HepG2 (cell line): ENCODE results near the gene THSD1. TPM values are rescaled to one million over a fixed set of nuclear protein-coding genes. Genes with fewer than 3 reads are reported as not detected.

ENCODE experiments used
- CBFB ChIP-seq: sonication (generic); formaldehyde crosslinking; IDR thresholded peaks from 2 replicates; pipeline ENCODE4 v1.4.0; 2020; ENCODE audit warnings: missing genetic modification reagents
- CHD2 ChIP-seq: IDR thresholded peaks from 2 replicates; pipeline ENCODE4 v1.6.1; 2011; ENCODE audit warnings: low read depth, low read length, improper control_type of control experiment
- FOSL1 ChIP-seq: sonication (generic); formaldehyde crosslinking; IDR thresholded peaks from 2 replicates; pipeline ENCODE4 v1.9.0; 2021; ENCODE audit warnings: missing genetic modification reagents, borderline replicate concordance
- HDAC2 ChIP-seq: sonication (generic); formaldehyde crosslinking; IDR thresholded peaks from 2 replicates; pipeline ENCODE4 v1.4.0; 2020; ENCODE audit warnings: missing genetic modification reagents
- HINFP ChIP-seq: sonication (generic); formaldehyde crosslinking; IDR thresholded peaks from 2 replicates; pipeline ENCODE4 v1.4.0; 2020; ENCODE audit warnings: low read depth, mild to moderate bottlenecking, missing genetic modification reagents
- KMT2A ChIP-seq: sonication (generic); formaldehyde crosslinking; IDR thresholded peaks from 2 replicates; pipeline ENCODE4 v1.4.0; 2020; ENCODE audit warnings: missing genetic modification reagents
- MIXL1 ChIP-seq: IDR thresholded peaks from 2 replicates; pipeline ENCODE4 v1.6.1; 2016
- MTF2 ChIP-seq: sonication (generic); formaldehyde crosslinking; IDR thresholded peaks from 2 replicates; pipeline ENCODE4 v1.5.0; 2020; ENCODE audit warnings: missing genetic modification reagents, borderline replicate concordance
- NR3C1 ChIP-seq: sonication (generic); formaldehyde crosslinking; IDR thresholded peaks from 2 replicates; pipeline ENCODE4 v1.4.0; 2020; ENCODE audit warnings: missing genetic modification reagents
- PITX1 ChIP-seq: sonication (generic); formaldehyde crosslinking; IDR thresholded peaks from 2 replicates; pipeline ENCODE4 v1.5.1; 2020; ENCODE audit warnings: mild to moderate bottlenecking, missing genetic modification reagents
- RXRB ChIP-seq: IDR thresholded peaks from 2 replicates; pipeline ENCODE4 v1.6.1; 2016; ENCODE audit warnings: borderline replicate concordance, missing genetic modification reagents, missing compliant biosample characterization
- SAP130 ChIP-seq: IDR thresholded peaks from 2 replicates; pipeline ENCODE4 v1.6.1; 2016; ENCODE audit warnings: low read depth
- SRY ChIP-seq: sonication (generic); formaldehyde crosslinking; IDR thresholded peaks from 2 replicates; pipeline ENCODE4 v1.8.0; 2022; ENCODE audit warnings: mild to moderate bottlenecking, missing genetic modification reagents
- TARDBP ChIP-seq: sonication (generic); formaldehyde crosslinking; IDR thresholded peaks from 2 replicates; pipeline ENCODE4 v1.8.0; 2022; ENCODE audit warnings: mild to moderate bottlenecking, missing genetic modification reagents
- TBX3 ChIP-seq: fragments of 450-650 bp; IDR thresholded peaks from 2 replicates; pipeline ENCODE4 v1.6.1; 2017; ENCODE audit warnings: antibody characterized with exemption, mild to moderate bottlenecking, inconsistent platforms, borderline replicate concordance
- XRCC5 ChIP-seq: fragments of 200-400 bp; formaldehyde crosslinking; optimal IDR thresholded peaks from 2 replicates; pipeline ENCODE3; 2017; ENCODE audit warnings: mild to moderate bottlenecking, low read length
- ZFP36L2 ChIP-seq: sonication (generic); formaldehyde crosslinking; IDR thresholded peaks from 2 replicates; pipeline ENCODE4 v1.4.0; 2020; ENCODE audit warnings: missing genetic modification reagents
- ZKSCAN1 ChIP-seq: fragments of 150-350 bp; IDR thresholded peaks from 2 replicates; pipeline ENCODE4 v1.6.1; 2014; ENCODE audit warnings: low read length
- ZNF18 ChIP-seq: sonication (generic); formaldehyde crosslinking; IDR thresholded peaks from 2 replicates; pipeline ENCODE4 v1.8.0; 2022; ENCODE audit warnings: mild to moderate bottlenecking, missing genetic modification reagents; ENCODE audit not compliant: insufficient replicate concordance
- ZNF224 ChIP-seq: sonication (generic); formaldehyde crosslinking; IDR thresholded peaks from 2 replicates; pipeline ENCODE4 v1.5.0; 2020; ENCODE audit warnings: mild to moderate bottlenecking, missing genetic modification reagents
- ZNF253 ChIP-seq: sonication (generic); formaldehyde crosslinking; IDR thresholded peaks from 2 replicates; pipeline ENCODE4 v1.8.0; 2022; ENCODE audit warnings: mild to moderate bottlenecking, missing genetic modification reagents, borderline replicate concordance
- ZNF512 ChIP-seq: sonication (generic); formaldehyde crosslinking; IDR thresholded peaks from 2 replicates; pipeline ENCODE4 v1.4.0; 2020; ENCODE audit warnings: mild to moderate bottlenecking, missing genetic modification reagents
- ZNF841 ChIP-seq: sonication (generic); formaldehyde crosslinking; IDR thresholded peaks from 2 replicates; pipeline ENCODE4 v1.8.1; 2023; ENCODE audit warnings: missing genetic modification reagents, borderline replicate concordance
- ZNF883 ChIP-seq: sonication (generic); formaldehyde crosslinking; IDR thresholded peaks from 2 replicates; pipeline ENCODE4 v1.5.1; 2020; ENCODE audit warnings: mild to moderate bottlenecking, missing genetic modification reagents; ENCODE audit errors: not compliant biosample characterization
- ZNF891 ChIP-seq: sonication (generic); formaldehyde crosslinking; IDR thresholded peaks from 2 replicates; pipeline ENCODE4 v1.5.0; 2020; ENCODE audit warnings: mild to moderate bottlenecking, missing genetic modification reagents
- polyA plus RNA-seq, 8 experiments: library from polyadenylated mRNA; depleted of rRNA in 3 of 8; stranded (reverse) in 7 of 8; unstranded in 1 of 8; fragments of >200 nt; fragmentation: Illumina TruSeq in 4 of 8; extraction: Trizol in 4 of 8; gene quantifications; 2 replicates each; pipeline versions ENCODE4 v1.2.1 to v1.2.3, GENCODE V29; 2011 to 2016; ENCODE audit warnings: low read depth in 4 of 8, missing spikeins in 1 of 8, mixed read lengths in 1 of 8; ENCODE audit not compliant: insufficient read depth in 1 of 8
- total RNA-seq, 5 experiments: library from RNA; depleted of rRNA; stranded (reverse); fragments of >200 nt; fragmentation: Illumina TruSeq; extraction: Trizol; gene quantifications; 2 replicates each; pipeline ENCODE4 v1.2.3, GENCODE V29; 2016; ENCODE audit warnings: low read depth in 1 of 5

Gene THSD1
- total and polyA plus RNA-seq, 2 of the 13 experiments (the other 11 are each of a cell fraction or from before 2014, with no cell fraction given): 0.11 to 0.15 TPM

GRCh38 chr13:52454820-52455676, 49.1 kb upstream of the THSD1 start, which contains the start of gene CKAP2 (continued):
- no peak for TF ChIP-seq ZFP36L2
- TF ChIP-seq KMT2A (CRISPR knock-in tag): no peak; the same call in 1 of the 2 replicates
- no peak for TF ChIP-seq ZNF224 (CRISPR knock-in tag)
- no peak for TF ChIP-seq HDAC2
- no peak for TF ChIP-seq ZNF512
- 0 out of 2 replicates have a peak, but pooled peaks have one; percentile 36 for TF ChIP-seq PITX1
- TF ChIP-seq TARDBP (CRISPR knock-in tag): peak; percentile 60; the same call in 1 of the 2 replicates
- no peak for TF ChIP-seq HINFP (CRISPR knock-in tag)
- peak; percentile 83 for TF ChIP-seq SAP130 (CRISPR knock-in tag)
- TF ChIP-seq TBX3: no peak
- TF ChIP-seq ZNF841: 0 out of 2 replicates have a peak, but pooled peaks have one; percentile 43
- TF ChIP-seq CBFB (CRISPR knock-in tag): no peak
- TF ChIP-seq ZKSCAN1: no peak
- TF ChIP-seq MIXL1 (CRISPR knock-in tag): no peak
- TF ChIP-seq RXRB: no peak
- TF ChIP-seq ZNF891 (CRISPR knock-in tag): peak; percentile 65
- TF ChIP-seq SRY (CRISPR knock-in tag): no peak; the same call in 1 of the 2 replicates
- TF ChIP-seq MTF2 (CRISPR knock-in tag): no peak
- TF ChIP-seq CHD2: no peak
- TF ChIP-seq XRCC5: no peak
- TF ChIP-seq NR3C1: no peak
- no peak for TF ChIP-seq ZNF18 (CRISPR knock-in tag)
- no peak for TF ChIP-seq ZNF253 (CRISPR knock-in tag)
- no peak for TF ChIP-seq ZNF883
- no peak for TF ChIP-seq FOSL1 (CRISPR knock-in tag)
